ENCODE measurements around the gene DOCK3.

DOCK3 gene, protein sequence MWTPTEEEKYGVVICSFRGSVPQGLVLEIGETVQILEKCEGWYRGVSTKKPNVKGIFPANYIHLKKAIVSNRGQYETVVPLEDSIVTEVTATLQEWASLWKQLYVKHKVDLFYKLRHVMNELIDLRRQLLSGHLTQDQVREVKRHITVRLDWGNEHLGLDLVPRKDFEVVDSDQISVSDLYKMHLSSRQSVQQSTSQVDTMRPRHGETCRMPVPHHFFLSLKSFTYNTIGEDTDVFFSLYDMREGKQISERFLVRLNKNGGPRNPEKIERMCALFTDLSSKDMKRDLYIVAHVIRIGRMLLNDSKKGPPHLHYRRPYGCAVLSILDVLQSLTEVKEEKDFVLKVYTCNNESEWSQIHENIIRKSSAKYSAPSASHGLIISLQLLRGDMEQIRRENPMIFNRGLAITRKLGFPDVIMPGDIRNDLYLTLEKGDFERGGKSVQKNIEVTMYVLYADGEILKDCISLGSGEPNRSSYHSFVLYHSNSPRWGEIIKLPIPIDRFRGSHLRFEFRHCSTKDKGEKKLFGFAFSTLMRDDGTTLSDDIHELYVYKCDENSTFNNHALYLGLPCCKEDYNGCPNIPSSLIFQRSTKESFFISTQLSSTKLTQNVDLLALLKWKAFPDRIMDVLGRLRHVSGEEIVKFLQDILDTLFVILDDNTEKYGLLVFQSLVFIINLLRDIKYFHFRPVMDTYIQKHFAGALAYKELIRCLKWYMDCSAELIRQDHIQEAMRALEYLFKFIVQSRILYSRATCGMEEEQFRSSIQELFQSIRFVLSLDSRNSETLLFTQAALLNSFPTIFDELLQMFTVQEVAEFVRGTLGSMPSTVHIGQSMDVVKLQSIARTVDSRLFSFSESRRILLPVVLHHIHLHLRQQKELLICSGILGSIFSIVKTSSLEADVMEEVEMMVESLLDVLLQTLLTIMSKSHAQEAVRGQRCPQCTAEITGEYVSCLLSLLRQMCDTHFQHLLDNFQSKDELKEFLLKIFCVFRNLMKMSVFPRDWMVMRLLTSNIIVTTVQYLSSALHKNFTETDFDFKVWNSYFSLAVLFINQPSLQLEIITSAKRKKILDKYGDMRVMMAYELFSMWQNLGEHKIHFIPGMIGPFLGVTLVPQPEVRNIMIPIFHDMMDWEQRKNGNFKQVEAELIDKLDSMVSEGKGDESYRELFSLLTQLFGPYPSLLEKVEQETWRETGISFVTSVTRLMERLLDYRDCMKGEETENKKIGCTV (N-terminal part only)

DNA sequence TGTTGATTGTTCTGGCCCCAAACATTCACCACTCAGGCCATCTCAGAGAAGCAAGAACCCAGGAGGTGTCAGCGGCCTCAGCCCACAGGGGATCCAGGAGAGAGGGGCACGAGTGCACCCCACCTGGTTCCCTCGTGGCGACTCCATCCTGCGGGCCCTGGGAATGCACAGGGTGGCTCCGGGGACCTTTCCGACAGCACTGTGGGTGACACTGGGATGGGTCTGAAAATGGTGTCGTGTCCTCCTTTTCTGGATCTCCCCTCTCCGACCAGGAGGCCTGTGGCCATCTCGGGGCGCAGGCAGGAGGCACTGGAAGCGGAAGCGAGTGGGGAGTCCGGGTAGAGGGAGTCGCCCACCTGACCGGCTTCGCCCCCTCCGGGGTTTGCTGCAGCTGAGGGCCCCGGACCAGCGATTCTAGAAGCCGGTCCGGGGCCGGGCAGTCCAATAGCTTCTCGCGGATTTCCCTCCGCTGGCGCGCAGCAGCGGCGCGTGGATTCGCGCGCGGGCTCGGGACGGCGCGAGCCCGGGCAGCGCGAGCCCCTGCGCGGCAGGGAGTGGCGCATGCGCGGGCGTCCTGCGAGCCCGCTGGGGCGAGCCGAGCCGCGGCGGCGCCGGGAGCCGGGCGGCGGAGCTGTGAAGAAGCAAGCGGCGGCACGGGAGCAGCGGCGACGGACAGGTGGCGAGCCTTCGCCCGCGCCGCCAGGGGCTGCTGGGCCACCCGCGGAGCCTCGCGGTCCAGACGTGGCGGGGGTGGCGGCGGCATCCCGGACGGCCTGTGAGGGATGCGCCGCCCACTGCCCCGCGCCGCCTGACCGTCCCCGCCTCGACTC is at the start of gene DOCK3:
Gene DOCK3, plus strand, starts transcription at position 579 of the 830 bp plus-strand sequence. CDS start 337 bp downstream, outside the sequence.
- TF ChIP-seq, protein P1, sequence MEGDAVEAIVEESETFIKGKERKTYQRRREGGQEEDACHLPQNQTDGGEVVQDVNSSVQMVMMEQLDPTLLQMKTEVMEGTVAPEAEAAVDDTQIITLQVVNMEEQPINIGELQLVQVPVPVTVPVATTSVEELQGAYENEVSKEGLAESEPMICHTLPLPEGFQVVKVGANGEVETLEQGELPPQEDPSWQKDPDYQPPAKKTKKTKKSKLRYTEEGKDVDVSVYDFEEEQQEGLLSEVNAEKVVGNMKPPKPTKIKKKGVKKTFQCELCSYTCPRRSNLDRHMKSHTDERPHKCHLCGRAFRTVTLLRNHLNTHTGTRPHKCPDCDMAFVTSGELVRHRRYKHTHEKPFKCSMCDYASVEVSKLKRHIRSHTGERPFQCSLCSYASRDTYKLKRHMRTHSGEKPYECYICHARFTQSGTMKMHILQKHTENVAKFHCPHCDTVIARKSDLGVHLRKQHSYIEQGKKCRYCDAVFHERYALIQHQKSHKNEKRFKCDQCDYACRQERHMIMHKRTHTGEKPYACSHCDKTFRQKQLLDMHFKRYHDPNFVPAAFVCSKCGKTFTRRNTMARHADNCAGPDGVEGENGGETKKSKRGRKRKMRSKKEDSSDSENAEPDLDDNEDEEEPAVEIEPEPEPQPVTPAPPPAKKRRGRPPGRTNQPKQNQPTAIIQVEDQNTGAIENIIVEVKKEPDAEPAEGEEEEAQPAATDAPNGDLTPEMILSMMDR (IDR thresholded peaks at IDR 0.05; ENCODE audit: extremely low read depth, missing control alignments): no peak

DNA sequence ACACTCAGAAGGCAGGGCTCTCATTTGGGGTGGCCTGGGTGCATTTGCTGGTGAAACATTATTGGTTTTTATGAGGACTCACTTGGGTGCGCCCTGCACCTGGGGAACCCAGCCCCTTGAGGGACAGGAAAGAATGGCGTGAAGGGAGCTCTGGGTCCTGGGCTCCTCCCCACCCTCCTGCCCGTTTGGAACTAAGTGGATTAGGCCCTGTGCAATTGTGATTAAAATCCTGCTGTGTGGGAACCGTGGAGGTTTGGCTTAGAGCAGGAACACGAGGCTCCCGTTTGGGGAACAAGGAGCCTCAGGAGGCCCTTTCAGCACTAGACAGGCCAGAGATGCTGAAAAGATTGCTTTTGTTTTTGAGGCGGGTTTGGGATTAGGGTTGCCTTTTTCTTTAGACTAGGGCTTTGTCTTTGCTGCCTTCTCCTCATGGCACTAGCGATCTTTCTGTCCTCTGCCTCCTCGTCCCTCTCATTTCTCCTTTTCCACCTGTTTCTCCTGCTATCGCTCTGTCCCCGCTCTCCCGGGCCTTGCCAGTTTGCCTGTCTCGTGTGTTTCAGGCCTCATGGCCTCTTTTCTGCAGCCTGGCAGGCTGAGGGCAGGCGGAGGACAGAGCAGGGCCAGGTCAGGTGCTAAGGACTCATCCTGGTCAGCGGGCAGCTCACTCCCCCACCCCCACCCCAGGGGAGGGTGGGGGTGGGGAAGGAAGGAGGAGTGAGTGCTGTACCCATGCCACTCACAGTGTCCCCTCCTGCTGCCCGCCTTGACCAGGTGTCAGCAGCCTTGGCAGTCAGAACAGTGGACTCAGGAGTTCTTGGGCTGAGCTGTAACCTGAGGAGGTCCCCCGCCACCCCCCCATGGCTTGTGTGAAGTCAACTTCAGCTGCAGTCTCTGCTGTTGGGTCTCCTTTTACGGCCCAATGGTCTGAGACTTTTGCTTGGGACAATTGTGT is 49.2 kb upstream of the DOCK3 start:
- DNase-seq (ENCODE audit: low spot score): no peak
- TF ChIP-seq, protein P1 (IDR thresholded peaks at IDR 0.05; ENCODE audit: extremely low read depth, missing control alignments): no peak

More for the DNA sequence above, at the start of gene DOCK3:
- peak; percentile 88 for DNase-seq (ENCODE audit: low spot score)

DNA sequence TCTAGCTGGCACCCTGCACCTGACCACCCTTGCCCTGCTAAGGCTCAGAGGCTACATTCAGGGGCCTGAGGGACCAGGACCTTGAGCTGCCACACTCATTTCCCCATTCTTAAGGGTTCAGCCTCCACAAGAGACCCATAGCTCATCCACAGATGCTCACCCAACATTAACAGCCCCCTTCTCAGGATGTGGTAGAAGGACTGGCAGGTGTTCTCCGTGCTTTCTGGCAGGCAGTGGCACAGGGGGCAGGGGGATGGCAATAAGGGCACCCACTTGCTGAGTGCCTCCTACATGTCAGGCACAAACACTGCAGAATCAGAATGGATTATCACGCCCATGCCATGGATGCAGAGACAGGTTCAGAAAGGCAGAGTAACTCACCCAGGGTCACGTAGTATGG is 48.3 kb upstream of the DOCK3 start:
- TF ChIP-seq, protein P1 (IDR thresholded peaks at IDR 0.05; ENCODE audit: extremely low read depth, missing control alignments): no peak
- DNase-seq (ENCODE audit: low spot score): no peak

DNA sequence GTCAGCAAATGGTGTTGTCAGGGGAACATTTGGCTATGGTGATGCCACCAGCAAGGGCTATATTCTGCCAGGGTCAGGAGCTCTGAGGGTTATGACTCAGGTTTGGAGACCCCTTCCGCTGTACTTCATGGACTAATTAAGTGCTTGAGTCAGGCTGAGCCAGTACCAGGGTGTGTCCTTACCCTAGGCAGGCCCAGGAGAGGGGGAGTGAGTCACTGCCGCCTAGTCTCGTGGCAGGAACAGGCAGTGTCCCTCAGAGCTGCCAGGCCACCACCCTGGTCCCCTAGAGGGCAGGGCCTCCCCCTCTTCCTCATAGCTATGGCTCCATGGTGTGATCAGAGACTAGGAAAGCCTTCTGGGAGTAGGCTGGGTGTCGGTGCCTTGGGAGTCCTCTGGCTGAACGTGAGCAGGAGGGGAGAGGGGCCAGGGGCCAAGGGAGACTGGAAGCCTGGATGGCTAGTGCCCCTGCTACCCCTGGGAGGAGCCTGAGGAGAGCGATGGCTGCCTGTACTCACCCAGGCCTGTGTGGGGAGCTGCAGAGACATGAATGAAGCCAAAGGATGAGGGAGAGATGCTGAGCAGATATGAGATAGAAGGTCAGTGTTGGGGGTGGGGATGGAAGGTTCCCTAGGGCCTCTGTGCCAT is 47.2 kb upstream of the DOCK3 start:
- no peak for DNase-seq (ENCODE audit: low spot score)
- TF ChIP-seq, protein P1 (IDR thresholded peaks at IDR 0.05; ENCODE audit: extremely low read depth, missing control alignments): peak; percentile 24

DNA sequence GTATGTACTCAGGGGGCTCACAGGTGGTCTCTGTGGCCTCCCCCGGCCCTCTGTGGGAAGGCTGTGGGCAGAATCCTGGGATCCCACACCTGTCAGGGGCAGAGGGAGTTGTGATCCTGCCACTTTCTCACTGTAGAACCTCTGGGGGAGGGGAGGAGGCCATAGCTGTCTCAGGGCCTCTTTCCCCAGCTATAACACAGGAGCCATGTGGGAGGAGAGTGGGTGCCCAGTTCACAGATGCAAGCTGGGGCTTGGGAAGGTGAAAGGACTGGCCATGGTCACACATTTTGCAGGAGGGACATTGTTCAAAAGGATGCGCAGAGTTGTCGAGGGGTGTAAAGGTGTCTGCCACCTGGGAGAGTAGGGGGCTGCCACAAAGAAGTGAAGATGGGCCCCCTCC is 46.1 kb upstream of the DOCK3 start:
- DNase-seq (ENCODE audit: low spot score): no peak
- TF ChIP-seq, protein P1 (IDR thresholded peaks at IDR 0.05; ENCODE audit: extremely low read depth, missing control alignments): no peak

All from GM20000 (cell line).